MCF 10A (cell line): ENCODE measurements around the gene PARD3. TPM values are rescaled to one million over a fixed set of nuclear protein-coding genes. Genes with fewer than 3 reads are reported as not detected.

Source experiments
- BruUV-seq: library from RNA; stranded (reverse); fragments of 400-500 nt; replicated peaks from 2 replicates; lab custom pipeline; 2021; lab: Mats Ljungman, UMichigan
- CTCF ChIA-PET: fragments of 300-600 bp; sonication (Branson Sonifier 250); formaldehyde crosslinking; extraction: SDS; loops from one replicate; lab custom pipeline; 2021; ENCODE audit warnings: antibody characterized with exemption, inconsistent platforms; lab: Yijun Ruan, JAX
- POLR2A ChIA-PET: fragments of 300-600, 350-650 bp; sonication (Branson Sonifier 250); formaldehyde crosslinking; extraction: SDS; loops from one replicate; lab custom pipeline; 2020; ENCODE audit warnings: antibody characterized with exemption, inconsistent platforms; lab: Yijun Ruan, JAX
- DNase-seq: peaks from one replicate; pipeline ENCODE4 v3.0.0-alpha.2; 2018; ENCODE audit not compliant: unreplicated experiment
- H3K27ac Mint-ChIP-seq: one replicate; pipeline ENCODE4 v1.8.0; 2022; ENCODE audit warnings: mild to moderate bottlenecking, low read depth, mixed read lengths; ENCODE audit not compliant: unreplicated experiment
- H3K27me3 Mint-ChIP-seq: one replicate; pipeline ENCODE4 v1.8.0; 2022; ENCODE audit warnings: mixed read lengths; ENCODE audit not compliant: insufficient read depth, unreplicated experiment
- H3K36me3 Mint-ChIP-seq: one replicate; pipeline ENCODE4 v1.8.0; 2022; ENCODE audit warnings: mild to moderate bottlenecking, moderate library complexity, mixed read lengths; ENCODE audit not compliant: insufficient read depth, unreplicated experiment
- H3K4me1 Mint-ChIP-seq: one replicate; pipeline ENCODE4 v1.8.0; 2022; ENCODE audit warnings: mixed read lengths; ENCODE audit not compliant: insufficient read depth, unreplicated experiment
- H3K4me3 Mint-ChIP-seq: one replicate; pipeline ENCODE4 v1.8.0; 2022; ENCODE audit warnings: mild to moderate bottlenecking, moderate library complexity, mixed read lengths; ENCODE audit not compliant: unreplicated experiment
- H3K9me3 Mint-ChIP-seq: one replicate; pipeline ENCODE4 v1.8.0; 2022; ENCODE audit warnings: mixed read lengths; ENCODE audit not compliant: unreplicated experiment
- intact Hi-C: fragments of 100-400 bp; cut with micrococcal nuclease; formaldehyde crosslinking; loops from 2 replicates; pipeline ENCODE4 v1.14.1; 2022
- total RNA-seq: library from RNA; stranded (reverse); gene quantifications from 2 replicates; pipeline ENCODE4 v1.2.3, GENCODE V29; 2022
- TF ChIP-seq, protein P1 (sequence below): fragments of 200-600 bp; IDR thresholded peaks from one replicate; pipeline ENCODE4 v1.8.0; 2022; ENCODE audit warnings: antibody characterized with exemption, mild to moderate bottlenecking; ENCODE audit not compliant: unreplicated experiment

Gene PARD3
- total RNA-seq, 1 experiment from 2014 or later = 70.0 TPM

DNA sequence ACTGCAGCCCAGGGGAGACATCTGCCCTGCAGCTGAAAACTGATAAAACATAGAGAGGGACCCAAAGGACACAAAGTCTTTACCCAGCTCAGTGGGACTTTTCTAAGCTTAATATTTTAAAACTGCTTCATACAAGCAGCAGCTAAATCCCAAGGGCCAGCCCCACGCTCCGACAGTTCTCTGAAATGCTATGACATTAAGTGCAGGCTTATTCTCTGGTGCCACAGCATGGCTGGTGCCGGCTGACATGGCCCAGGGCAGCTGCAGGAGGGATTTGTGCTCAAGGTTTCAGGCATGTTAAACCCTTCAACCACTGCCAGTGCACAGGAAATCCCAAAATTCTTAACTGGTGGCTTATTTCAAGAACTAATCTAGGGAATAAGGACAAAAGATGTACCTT lies 170.9 kb downstream of the PARD3 start:
- no peaks in the 10 kb centered on the region for H3K9me3 Mint-ChIP-seq
- H3K4me3 Mint-ChIP-seq = no peak overlapping the region
- BruUV-seq = no TSS peak
- TF ChIP-seq, protein P1, sequence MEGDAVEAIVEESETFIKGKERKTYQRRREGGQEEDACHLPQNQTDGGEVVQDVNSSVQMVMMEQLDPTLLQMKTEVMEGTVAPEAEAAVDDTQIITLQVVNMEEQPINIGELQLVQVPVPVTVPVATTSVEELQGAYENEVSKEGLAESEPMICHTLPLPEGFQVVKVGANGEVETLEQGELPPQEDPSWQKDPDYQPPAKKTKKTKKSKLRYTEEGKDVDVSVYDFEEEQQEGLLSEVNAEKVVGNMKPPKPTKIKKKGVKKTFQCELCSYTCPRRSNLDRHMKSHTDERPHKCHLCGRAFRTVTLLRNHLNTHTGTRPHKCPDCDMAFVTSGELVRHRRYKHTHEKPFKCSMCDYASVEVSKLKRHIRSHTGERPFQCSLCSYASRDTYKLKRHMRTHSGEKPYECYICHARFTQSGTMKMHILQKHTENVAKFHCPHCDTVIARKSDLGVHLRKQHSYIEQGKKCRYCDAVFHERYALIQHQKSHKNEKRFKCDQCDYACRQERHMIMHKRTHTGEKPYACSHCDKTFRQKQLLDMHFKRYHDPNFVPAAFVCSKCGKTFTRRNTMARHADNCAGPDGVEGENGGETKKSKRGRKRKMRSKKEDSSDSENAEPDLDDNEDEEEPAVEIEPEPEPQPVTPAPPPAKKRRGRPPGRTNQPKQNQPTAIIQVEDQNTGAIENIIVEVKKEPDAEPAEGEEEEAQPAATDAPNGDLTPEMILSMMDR = no peak
- H3K4me1 Mint-ChIP-seq = peaks cover 17% of the 10 kb centered on the region
- no peaks in the 10 kb centered on the region for H3K27me3 Mint-ChIP-seq
- intact Hi-C loops = no loop called here
- no peaks in the 10 kb centered on the region for H3K36me3 Mint-ChIP-seq
- no peak for DNase-seq
- POLR2A ChIA-PET = no interaction called here
- CTCF ChIA-PET = interaction anchor here (0.5 kb wide), 1 partner anchor 344 kb away, joined by 4 read pairs; no protein-coding TSS in a partner anchor
- no peak overlapping the region for H3K27ac Mint-ChIP-seq

DNA sequence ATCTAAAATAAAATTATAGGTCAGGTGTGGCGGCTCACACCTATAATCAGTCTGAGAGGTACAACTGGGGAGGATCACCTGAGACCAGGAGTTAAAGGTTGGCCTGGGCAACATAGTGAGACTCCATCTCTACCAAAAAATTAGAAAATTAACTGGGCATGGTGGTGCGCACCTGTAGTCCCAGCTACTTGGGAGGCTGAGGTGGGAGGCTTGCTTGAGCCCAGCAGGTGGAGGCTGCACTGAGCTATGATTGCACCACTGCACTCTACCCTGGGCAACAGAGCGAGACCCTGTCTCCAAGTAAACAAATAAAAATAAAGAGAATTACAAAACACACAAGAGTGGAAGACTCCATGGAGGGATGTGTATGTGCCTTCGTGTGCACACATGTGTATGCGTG lies 171.5 kb downstream of the PARD3 start:
- Mint-ChIP-seq H3K4me3 (no peak overlapping the region), H3K27me3 (no peaks in the 10 kb centered on the region), H3K36me3 (no peaks in the 10 kb centered on the region), H3K4me1 (peaks cover 20% of the 10 kb centered on the region), H3K9me3 (no peaks in the 10 kb centered on the region), H3K27ac (no peak overlapping the region)
- ChIA-PET POLR2A (no interaction called here), CTCF (interaction anchor here (0.5 kb wide), 1 partner anchor 364 kb away, joined by 3 read pairs; no protein-coding TSS in a partner anchor)
- TF ChIP-seq, protein P1 = no peak
- no peak for DNase-seq
- intact Hi-C loops = no loop called here
- no TSS peak for BruUV-seq

DNA sequence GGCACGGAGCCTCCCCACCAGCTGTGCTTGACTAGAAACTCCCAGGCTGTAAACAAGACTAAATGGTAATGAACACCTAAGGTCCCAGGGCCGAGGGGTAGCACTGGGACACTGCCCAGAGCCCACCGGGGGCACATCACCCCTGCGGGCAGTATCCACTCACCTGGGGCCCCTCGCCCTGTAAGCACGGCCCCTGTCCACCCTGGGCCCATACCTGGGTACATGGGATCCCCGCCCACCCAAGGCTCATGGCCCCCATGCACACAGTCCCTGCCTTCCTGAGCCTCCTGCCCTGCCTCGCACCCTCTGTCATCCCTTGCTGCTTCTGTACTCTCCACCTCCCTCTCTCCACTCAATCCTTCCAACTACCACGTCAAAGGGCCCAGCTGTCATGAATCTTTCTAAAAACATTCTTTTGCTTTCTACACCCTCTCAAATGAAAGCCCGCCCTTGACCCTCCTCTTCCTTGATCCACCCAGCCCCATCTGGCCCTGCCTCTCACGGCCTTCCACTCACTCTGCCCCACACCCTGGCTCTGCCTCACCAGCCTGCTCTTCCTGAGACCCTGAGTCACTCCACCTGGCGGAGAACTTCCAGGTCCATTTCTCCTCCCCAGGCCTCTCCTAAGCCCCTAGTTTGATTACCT lies 173.1 kb downstream of the PARD3 start:
- Mint-ChIP-seq H3K9me3 (no peaks in the 10 kb centered on the region), H3K4me3 (no peak overlapping the region), H3K27ac (peak overlapping the region; percentile 16), H3K36me3 (no peaks in the 10 kb centered on the region), H3K4me1 (peaks cover 33% of the 10 kb centered on the region), H3K27me3 (no peaks in the 10 kb centered on the region)
- intact Hi-C loops = no loop called here
- POLR2A ChIA-PET = no interaction called here
- BruUV-seq = no TSS peak
- TF ChIP-seq, protein P1 = no peak
- CTCF ChIA-PET = interaction anchor here (0.5 kb wide), 1 partner anchor 755 kb away, joined by 3 read pairs; no protein-coding TSS in a partner anchor
- DNase-seq = no peak

DNA sequence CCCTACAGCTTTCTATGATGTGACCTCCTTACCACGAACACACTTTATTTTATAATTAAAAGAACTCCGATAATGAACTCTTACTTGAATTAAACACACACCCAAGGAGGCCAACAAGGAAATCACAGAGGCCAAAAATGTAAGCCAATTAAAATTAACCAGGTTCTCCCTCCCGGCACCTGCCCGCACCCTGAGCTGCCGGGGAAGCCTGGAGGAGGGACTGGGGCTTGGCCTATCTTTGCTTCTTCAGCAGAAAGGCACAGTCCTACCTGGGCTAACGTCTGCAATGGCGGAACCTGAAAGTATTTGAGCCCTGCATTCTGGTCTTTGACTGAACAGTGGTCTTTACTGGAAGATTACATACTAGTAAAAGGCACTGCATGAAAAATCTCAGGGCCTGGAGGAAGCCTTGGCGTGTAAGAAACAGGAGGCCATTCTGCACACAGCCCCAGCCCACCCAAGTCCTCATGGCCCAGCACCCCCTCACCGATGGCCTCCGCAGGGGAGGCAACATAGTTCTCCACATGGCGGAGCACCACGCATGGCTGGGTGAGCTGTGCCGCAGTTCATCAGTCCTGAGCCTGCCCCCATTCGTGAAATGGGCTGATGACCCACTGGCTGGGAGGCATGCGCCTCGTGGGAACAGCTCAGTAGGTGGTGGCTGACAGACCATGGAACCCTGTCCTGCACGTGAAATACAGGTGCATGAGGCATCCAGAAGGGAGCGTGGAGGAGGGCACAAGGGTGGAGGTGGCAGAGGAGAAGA lies 173.8 kb downstream of the PARD3 start:
- BruUV-seq = no TSS peak
- Mint-ChIP-seq H3K4me1 (peaks cover 37% of the 10 kb centered on the region), H3K4me3 (no peak overlapping the region), H3K27ac (no peak overlapping the region), H3K36me3 (no peaks in the 10 kb centered on the region), H3K27me3 (no peaks in the 10 kb centered on the region), H3K9me3 (no peaks in the 10 kb centered on the region)
- POLR2A ChIA-PET = no interaction called here
- TF ChIP-seq, protein P1 = no peak
- DNase-seq = no peak
- CTCF ChIA-PET = no interaction called here
- intact Hi-C loops = no loop called here
